Ovary (tissue), 3 donors: Measurements from ENCODE around the gene ANGPT4.

Experiments
- EP300 ChIP-seq: sonication (generic); formaldehyde crosslinking; IDR thresholded peaks from one replicate; pipeline ENCODE4 v1.6.1; 2017; ENCODE audit warnings: antibody characterized with exemption
- TF ChIP-seq, protein P1 (sequence below), 3 donors: fragments of 450-650 bp in 2 of 3; fragments of 200-600 bp in 1 of 3; IDR thresholded peaks; one replicate each; pipeline versions ENCODE4 v1.5.1 to v1.8.0; 2016 to 2022; ENCODE audit warnings: antibody characterized with exemption in 3 of 3, mild to moderate bottlenecking in 1 of 3
- donor health status: DM: no; HTN: no; CAD: no.

DNA sequence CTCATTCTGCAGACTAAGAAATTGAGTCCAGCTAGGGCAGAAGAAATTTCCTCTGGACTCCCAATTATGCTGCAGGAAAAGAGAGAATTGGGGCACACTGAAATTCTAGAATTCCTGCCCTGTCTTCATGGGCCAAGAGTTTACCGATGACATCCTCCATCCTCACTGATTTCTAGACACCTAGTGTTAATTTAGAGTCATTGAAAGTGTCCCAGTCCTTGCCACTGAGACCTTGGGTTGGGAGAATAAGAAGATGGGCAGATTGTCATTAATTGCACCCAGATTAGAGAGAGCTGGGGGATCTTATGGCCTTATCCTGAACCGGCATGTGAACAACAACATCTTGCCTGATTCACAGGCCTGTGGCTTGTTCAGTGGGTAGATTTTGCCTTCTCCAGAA lies 29.0 kb downstream of the ANGPT4 start:
- TF ChIP-seq, protein P1, sequence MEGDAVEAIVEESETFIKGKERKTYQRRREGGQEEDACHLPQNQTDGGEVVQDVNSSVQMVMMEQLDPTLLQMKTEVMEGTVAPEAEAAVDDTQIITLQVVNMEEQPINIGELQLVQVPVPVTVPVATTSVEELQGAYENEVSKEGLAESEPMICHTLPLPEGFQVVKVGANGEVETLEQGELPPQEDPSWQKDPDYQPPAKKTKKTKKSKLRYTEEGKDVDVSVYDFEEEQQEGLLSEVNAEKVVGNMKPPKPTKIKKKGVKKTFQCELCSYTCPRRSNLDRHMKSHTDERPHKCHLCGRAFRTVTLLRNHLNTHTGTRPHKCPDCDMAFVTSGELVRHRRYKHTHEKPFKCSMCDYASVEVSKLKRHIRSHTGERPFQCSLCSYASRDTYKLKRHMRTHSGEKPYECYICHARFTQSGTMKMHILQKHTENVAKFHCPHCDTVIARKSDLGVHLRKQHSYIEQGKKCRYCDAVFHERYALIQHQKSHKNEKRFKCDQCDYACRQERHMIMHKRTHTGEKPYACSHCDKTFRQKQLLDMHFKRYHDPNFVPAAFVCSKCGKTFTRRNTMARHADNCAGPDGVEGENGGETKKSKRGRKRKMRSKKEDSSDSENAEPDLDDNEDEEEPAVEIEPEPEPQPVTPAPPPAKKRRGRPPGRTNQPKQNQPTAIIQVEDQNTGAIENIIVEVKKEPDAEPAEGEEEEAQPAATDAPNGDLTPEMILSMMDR (IDR thresholded peaks at IDR 0.05): no peak
- no peak for TF ChIP-seq EP300
